ENCODE data around the gene TGFBR2. TPM values are rescaled to one million over a fixed set of nuclear protein-coding genes. Genes with fewer than 3 reads are reported as not detected.

Gene TGFBR2
- total RNA-seq, 4 donors from 2014 or later, result 10.1 to 114 (median 48.7) TPM

DNA sequence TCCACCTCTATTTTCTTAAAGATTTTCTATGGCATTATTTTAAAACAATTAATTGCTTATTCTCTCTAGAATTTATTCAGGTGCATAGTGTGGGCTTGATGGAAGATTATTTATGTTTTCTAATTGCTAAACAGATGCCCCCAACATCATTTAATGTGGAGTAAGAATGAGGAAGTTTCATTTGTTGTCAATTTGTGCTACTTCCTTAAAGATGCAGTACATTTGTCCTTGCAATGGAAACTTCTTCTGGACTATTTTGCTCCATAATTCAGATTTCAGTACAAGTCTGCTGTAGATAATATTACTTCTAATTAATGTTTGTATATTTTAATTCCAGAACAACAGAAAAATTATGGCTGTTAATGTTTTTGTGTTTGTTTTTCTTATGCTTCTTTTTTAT, 104.8 kb downstream of the TGFBR2 start:
- Histone ChIP-seq H3K27ac (no peak overlapping the region), H3K4me3 (no peak overlapping the region), H3K36me3 (no peaks in the 10 kb centered on the region), H3K27me3 (no peaks in the 10 kb centered on the region), H3K9me3 (no peaks in the 10 kb centered on the region), H3K4me1 (no peaks in the 10 kb centered on the region)
- TF ChIP-seq POLR2A (IDR thresholded peaks at IDR 0.05), result no peak
- TF ChIP-seq, protein P1, sequence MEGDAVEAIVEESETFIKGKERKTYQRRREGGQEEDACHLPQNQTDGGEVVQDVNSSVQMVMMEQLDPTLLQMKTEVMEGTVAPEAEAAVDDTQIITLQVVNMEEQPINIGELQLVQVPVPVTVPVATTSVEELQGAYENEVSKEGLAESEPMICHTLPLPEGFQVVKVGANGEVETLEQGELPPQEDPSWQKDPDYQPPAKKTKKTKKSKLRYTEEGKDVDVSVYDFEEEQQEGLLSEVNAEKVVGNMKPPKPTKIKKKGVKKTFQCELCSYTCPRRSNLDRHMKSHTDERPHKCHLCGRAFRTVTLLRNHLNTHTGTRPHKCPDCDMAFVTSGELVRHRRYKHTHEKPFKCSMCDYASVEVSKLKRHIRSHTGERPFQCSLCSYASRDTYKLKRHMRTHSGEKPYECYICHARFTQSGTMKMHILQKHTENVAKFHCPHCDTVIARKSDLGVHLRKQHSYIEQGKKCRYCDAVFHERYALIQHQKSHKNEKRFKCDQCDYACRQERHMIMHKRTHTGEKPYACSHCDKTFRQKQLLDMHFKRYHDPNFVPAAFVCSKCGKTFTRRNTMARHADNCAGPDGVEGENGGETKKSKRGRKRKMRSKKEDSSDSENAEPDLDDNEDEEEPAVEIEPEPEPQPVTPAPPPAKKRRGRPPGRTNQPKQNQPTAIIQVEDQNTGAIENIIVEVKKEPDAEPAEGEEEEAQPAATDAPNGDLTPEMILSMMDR (IDR thresholded peaks at IDR 0.05), result no peak
- intact Hi-C loops (cut with DNase I), result no loop called here
- DNase-seq, result no peak

DNA sequence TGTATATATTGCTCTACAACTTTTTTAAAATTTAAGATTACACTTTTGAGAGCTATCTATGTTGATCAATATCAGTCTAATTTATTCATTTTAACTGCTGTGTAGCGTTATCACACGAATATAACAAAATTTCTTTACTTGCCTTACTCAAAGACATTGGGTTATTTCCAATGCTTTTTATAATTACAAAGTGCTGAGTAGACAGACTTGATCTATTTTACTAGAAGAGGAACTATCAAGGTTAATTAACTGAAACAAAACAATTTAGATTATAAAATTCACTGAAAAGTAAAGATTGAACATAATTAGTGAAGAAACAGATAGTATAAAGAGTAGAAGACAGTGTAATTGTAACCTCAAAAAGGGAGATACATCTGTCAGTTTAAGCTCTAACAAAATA, 105.5 kb downstream of the TGFBR2 start:
- no peak overlapping the region for H3K27ac ChIP-seq
- DNase-seq, result no peak
- no peaks in the 10 kb centered on the region for H3K36me3 ChIP-seq
- TF ChIP-seq, protein P1 (IDR thresholded peaks at IDR 0.05), result no peak
- no peak for TF ChIP-seq POLR2A (IDR thresholded peaks at IDR 0.05)
- H3K9me3 ChIP-seq, result no peaks in the 10 kb centered on the region
- H3K4me3 ChIP-seq, result no peak overlapping the region
- no peaks in the 10 kb centered on the region for H3K4me1 ChIP-seq
- intact Hi-C loops (cut with DNase I), result no loop called here
- WGBS, 2 donors, result 87 to 95% methylated on average over 2 of the region's 2 CpGs
- no peaks in the 10 kb centered on the region for H3K27me3 ChIP-seq

DNA sequence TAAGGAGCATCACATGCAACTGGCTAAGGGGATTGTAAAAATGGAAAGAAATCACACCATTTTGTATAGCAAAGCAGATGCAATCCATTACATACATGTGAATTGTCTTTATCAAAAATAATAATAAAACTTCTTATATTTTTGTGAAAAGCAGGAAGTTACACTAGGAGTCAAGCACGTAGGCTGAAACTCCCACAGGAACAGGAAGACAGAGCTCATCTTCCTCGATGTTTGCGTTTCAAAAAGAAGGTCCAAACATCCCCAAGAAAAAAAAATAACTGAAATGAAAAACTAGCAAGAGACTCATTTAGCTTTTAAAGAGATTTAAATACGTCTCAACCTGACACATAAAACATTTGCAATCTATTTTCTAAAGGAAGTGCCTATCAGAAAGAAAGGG, 106.6 kb downstream of the TGFBR2 start:
- no peak for DNase-seq
- Histone ChIP-seq H3K36me3 (no peaks in the 10 kb centered on the region), H3K27ac (no peak overlapping the region), H3K9me3 (no peaks in the 10 kb centered on the region), H3K4me1 (no peaks in the 10 kb centered on the region), H3K4me3 (no peak overlapping the region), H3K27me3 (no peaks in the 10 kb centered on the region)
- 45 to 62% methylated on average over 4 of the region's 4 CpGs for WGBS, 2 donors
- intact Hi-C loops (cut with DNase I), result no loop called here
- TF ChIP-seq POLR2A (IDR thresholded peaks at IDR 0.05), result no peak
- TF ChIP-seq, protein P1 (IDR thresholded peaks at IDR 0.05), result no peak

- H3K27ac ChIP-seq, result no peak overlapping the region
- no peaks in the 10 kb centered on the region for H3K36me3 ChIP-seq
- H3K9me3 ChIP-seq, result no peaks in the 10 kb centered on the region
- 100% methylated on average over 2 to 3 of the region's 3 CpGs for WGBS, 2 donors
- TF ChIP-seq, protein P1 (IDR thresholded peaks at IDR 0.05), result no peak
- TF ChIP-seq POLR2A (IDR thresholded peaks at IDR 0.05), result no peak
- H3K4me1 ChIP-seq, result no peaks in the 10 kb centered on the region
- no peak overlapping the region for H3K4me3 ChIP-seq
- no peaks in the 10 kb centered on the region for H3K27me3 ChIP-seq
- no peak for DNase-seq
- intact Hi-C loops (cut with DNase I), result no loop called here
Measured at GRCh38 chr3:30713885-30714503, 107.6 kb downstream of the TGFBR2 start.

- 84% methylated on average over 3 of the region's 3 CpGs for whole genome bisulfite sequencing, 2 donors
Measured at GRCh38 chr3:30719536-30719935, 113.1 kb downstream of the TGFBR2 start.

More at GRCh38 chr3:30719536-30719935, 113.1 kb downstream of the TGFBR2 start:
- Histone ChIP-seq H3K36me3 (no peaks in the 10 kb centered on the region), H3K27me3 (no peaks in the 10 kb centered on the region), H3K9me3 (no peaks in the 10 kb centered on the region), H3K4me1 (no peaks in the 10 kb centered on the region), H3K4me3 (no peak overlapping the region), H3K27ac (no peak overlapping the region)
- no peak for DNase-seq
- intact Hi-C loops (cut with DNase I), result no loop called here
- TF ChIP-seq POLR2A (IDR thresholded peaks at IDR 0.05), result no peak
- TF ChIP-seq, protein P1 (IDR thresholded peaks at IDR 0.05), result no peak

Measured in esophagus squamous epithelium (tissue), 5 donors.